Parathyroid adenoma (tissue), 2 donors: ENCODE measurements around the gene ARID4A.

Experiments
- H2AFZ ChIP-seq: fragments of 300-600 bp; sonication (generic); one replicate; pipeline ENCODE4 v1.7.0; 2017; ENCODE audit warnings: antibody characterized with exemption, mild to moderate bottlenecking
- H3K27ac ChIP-seq: fragments of 300-600 bp; sonication (generic); one replicate; pipeline ENCODE4 v1.7.0; 2017
- H3K27me3 ChIP-seq: fragments of 300-600 bp; sonication (generic); one replicate; pipeline ENCODE4 v1.7.0; 2017; ENCODE audit warnings: low read length; ENCODE audit not compliant: control insufficient read depth, insufficient read depth
- H3K36me3 ChIP-seq: fragments of 300-600 bp; sonication (generic); one replicate; pipeline ENCODE4 v1.7.0; 2017; ENCODE audit warnings: low read length; ENCODE audit not compliant: control insufficient read depth, insufficient read depth
- H3K4me1 ChIP-seq: fragments of 300-600 bp; sonication (generic); one replicate; pipeline ENCODE4 v1.7.0; 2017; ENCODE audit warnings: control low read depth
- H3K4me2 ChIP-seq: fragments of 300-600 bp; sonication (generic); one replicate; pipeline ENCODE4 v1.7.0; 2017; ENCODE audit warnings: low read length
- H3K4me3 ChIP-seq: fragments of 300-600 bp; sonication (generic); one replicate; pipeline ENCODE4 v1.7.0; 2017; ENCODE audit warnings: low read depth, low read length
- H3K79me2 ChIP-seq: fragments of 300-600 bp; sonication (generic); one replicate; pipeline ENCODE4 v1.7.0; 2017; ENCODE audit warnings: control low read depth
- H3K9ac ChIP-seq: fragments of 300-600 bp; sonication (generic); one replicate; pipeline ENCODE4 v1.7.0; 2017; ENCODE audit warnings: mild to moderate bottlenecking
- H3K9me3 ChIP-seq: fragments of 300-600 bp; sonication (generic); one replicate; pipeline ENCODE4 v1.7.0; 2017; ENCODE audit warnings: low read length; ENCODE audit not compliant: control insufficient read depth
- CTCF ChIP-seq: fragments of 300-600 bp; sonication (generic); IDR thresholded peaks from one replicate; pipeline ENCODE4 v1.7.0; 2017; ENCODE audit warnings: antibody characterized with exemption, mild to moderate bottlenecking
- donor health status: primary hyperparathyroidism.

ARID4A gene

DNA sequence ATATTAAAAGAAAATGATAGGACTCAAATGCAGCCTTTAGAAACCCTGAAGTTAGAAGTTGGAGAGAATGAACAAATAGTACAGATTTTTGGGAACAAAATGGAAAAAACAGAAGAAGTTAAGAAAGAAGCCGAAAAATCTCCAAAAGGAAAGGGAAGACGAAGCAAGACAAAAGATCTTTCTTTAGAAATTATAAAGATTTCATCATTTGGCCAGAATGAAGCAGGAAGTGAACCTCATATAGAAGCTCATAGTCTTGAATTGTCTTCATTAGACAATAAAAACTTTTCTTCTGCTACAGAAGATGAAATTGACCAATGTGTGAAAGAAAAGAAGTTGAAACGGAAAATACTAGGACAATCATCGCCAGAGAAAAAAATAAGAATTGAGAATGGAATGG lies 66.0 kb downstream of the ARID4A start:
- Histone ChIP-seq H3K27ac (no peak overlapping the region), H3K36me3 (no peaks in the 10 kb centered on the region)
- TF ChIP-seq CTCF: no peak

DNA sequence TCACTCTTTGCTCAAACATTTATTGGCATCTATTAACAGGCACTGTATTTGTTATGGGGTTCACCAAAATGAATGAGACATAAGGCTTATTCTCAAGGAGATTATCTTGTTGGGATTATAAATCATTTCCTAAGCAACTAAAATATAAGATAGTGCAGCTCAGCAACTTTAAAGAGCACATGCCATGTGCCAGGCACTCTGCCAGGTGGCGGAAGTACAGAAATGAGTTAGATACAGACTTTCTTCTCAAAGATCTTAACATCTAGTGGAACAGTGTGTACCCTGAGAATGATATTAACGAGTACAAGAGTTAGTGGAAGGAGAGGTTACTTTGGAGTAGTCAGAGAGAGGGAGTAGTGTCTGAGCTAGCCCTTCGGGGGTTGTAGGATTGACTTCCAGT lies 68.9 kb downstream of the ARID4A start:
- no peaks in the 10 kb centered on the region for H3K9me3 ChIP-seq
- H3K27ac ChIP-seq: no peak overlapping the region
- no peaks in the 10 kb centered on the region for H3K79me2 ChIP-seq
- no peak overlapping the region for H2AFZ ChIP-seq
- H3K4me3 ChIP-seq: no peak overlapping the region
- H3K9ac ChIP-seq: no peak overlapping the region
- no peak for TF ChIP-seq CTCF
- H3K36me3 ChIP-seq: no peaks in the 10 kb centered on the region
- H3K4me2 ChIP-seq: no peak overlapping the region
- H3K4me1 ChIP-seq: no peaks in the 10 kb centered on the region
- no peaks in the 10 kb centered on the region for H3K27me3 ChIP-seq

More for the DNA sequence above, 66.0 kb downstream of the ARID4A start:
- Histone ChIP-seq H3K4me2 (no peak overlapping the region), H3K79me2 (no peaks in the 10 kb centered on the region), H3K4me1 (no peaks in the 10 kb centered on the region), H2AFZ (no peak overlapping the region), H3K27me3 (no peaks in the 10 kb centered on the region), H3K9me3 (no peaks in the 10 kb centered on the region), H3K9ac (no peak overlapping the region), H3K4me3 (no peak overlapping the region)

- no peak overlapping the region for H3K27ac ChIP-seq
- H3K79me2 ChIP-seq: no peaks in the 10 kb centered on the region
- no peak overlapping the region for H3K4me3 ChIP-seq
- TF ChIP-seq CTCF: no peak
- H3K4me1 ChIP-seq: no peaks in the 10 kb centered on the region
- H3K36me3 ChIP-seq: no peaks in the 10 kb centered on the region
- H3K9ac ChIP-seq: no peak overlapping the region
- H3K9me3 ChIP-seq: no peaks in the 10 kb centered on the region
- H3K4me2 ChIP-seq: no peak overlapping the region
- no peaks in the 10 kb centered on the region for H3K27me3 ChIP-seq
- no peak overlapping the region for H2AFZ ChIP-seq
Observed at GRCh38 chr14:58368956-58369355, 70.6 kb downstream of the ARID4A start.

GRCh38 chr14:58376791-58377190 lies 78.4 kb downstream of the ARID4A start:
- Histone ChIP-seq H3K4me1 (no peaks in the 10 kb centered on the region), H3K9me3 (no peaks in the 10 kb centered on the region), H3K4me3 (no peak overlapping the region), H3K27ac (no peak overlapping the region), H3K36me3 (no peaks in the 10 kb centered on the region), H3K27me3 (no peaks in the 10 kb centered on the region), H2AFZ (no peak overlapping the region), H3K4me2 (no peak overlapping the region), H3K9ac (no peak overlapping the region), H3K79me2 (no peaks in the 10 kb centered on the region)
- no peak for TF ChIP-seq CTCF

DNA sequence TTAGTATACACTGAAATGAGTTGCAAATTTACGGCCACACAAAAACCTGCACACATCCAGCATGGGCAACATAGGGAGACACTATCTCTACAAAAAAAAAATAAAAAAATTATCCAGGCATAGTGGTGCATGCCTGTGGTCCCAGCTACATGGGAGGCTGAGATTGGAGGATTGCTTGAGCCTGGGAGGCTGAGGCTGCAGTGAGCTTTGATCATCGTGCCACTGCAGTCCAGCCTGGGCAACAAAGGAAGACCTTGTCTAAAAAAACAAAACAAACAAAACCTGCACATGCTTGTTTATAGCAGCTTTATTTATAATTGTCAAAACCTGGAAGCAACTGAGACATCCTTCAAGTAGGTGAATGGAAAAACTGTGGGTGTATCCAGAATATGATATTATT lies 92.5 kb downstream of the ARID4A start:
- no peaks in the 10 kb centered on the region for H3K27me3 ChIP-seq
- H3K4me2 ChIP-seq: no peak overlapping the region
- no peak for TF ChIP-seq CTCF
- no peaks in the 10 kb centered on the region for H3K4me1 ChIP-seq
- H3K27ac ChIP-seq: no peak overlapping the region
- no peak overlapping the region for H3K4me3 ChIP-seq
- no peak overlapping the region for H3K9ac ChIP-seq
- H3K79me2 ChIP-seq: no peaks in the 10 kb centered on the region
- H2AFZ ChIP-seq: no peak overlapping the region
- no peaks in the 10 kb centered on the region for H3K36me3 ChIP-seq
- no peaks in the 10 kb centered on the region for H3K9me3 ChIP-seq
